HepG2 (cell line): ENCODE data around the gene ATP5F1A. TPM values are rescaled to one million over a fixed set of nuclear protein-coding genes. Genes with fewer than 3 reads are reported as not detected.

Experiments
- ATAC-seq: fragments of 200-7000 bp; cut with Tn5 transposase; 3 replicates; pipeline ENCODE4 v1.9.1; 2020; ENCODE audit warnings: mild to moderate bottlenecking, moderate library complexity
- BruUV-seq: library from RNA; stranded (reverse); fragments of 400-500 nt; replicated peaks from 2 replicates; lab custom pipeline; 2021; lab: Mats Ljungman, UMichigan
- CTCF ChIA-PET: fragments of 300-600 bp; formaldehyde crosslinking; extraction: SDS; loops from one replicate; lab custom pipeline; 2021; ENCODE audit warnings: low total read pairs, inconsistent platforms, low intra/inter-chr PET ratio; lab: Yijun Ruan, JAX
- POLR2A ChIA-PET: fragments of 350-600 bp; sonication (Branson Sonifier 250); formaldehyde crosslinking; loops from one replicate; lab custom pipeline; 2020; ENCODE audit warnings: antibody characterized with exemption, inconsistent platforms; lab: Yijun Ruan, JAX
- DNase-seq: peaks from one replicate; pipeline ENCODE4 v3.0.0-alpha.2; 2015; ENCODE audit warnings: low spot score
- FAIRE-seq: peaks from 3 replicates; lab custom pipeline; 2011; peaks lifted over from hg19 to GRCh38; lab: Jason Lieb, UNC
- H2AFZ ChIP-seq: one replicate; pipeline ENCODE4 v1.6.1; 2011; ENCODE audit warnings: low read length, inconsistent platforms
- H3K27ac ChIP-seq: fragments of 300-600 bp; 3 replicates; pipeline ENCODE4 v1.8.0; 2011; ENCODE audit warnings: mixed run types, mild to moderate bottlenecking, mixed read lengths, low read length, inconsistent platforms; ENCODE audit not compliant: insufficient read depth; ENCODE audit errors: extremely low read length
- H3K27me3 ChIP-seq, 2 experiments: fragments of 200-600 bp in 1 of 2; 2 replicates in 1 of 2; 3 replicates in 1 of 2; pipeline versions ENCODE4 v1.6.0 to v1.8.0; 2011; ENCODE audit warnings: low read length in 2 of 2, mild to moderate bottlenecking in 2 of 2, moderate library complexity in 2 of 2, inconsistent platforms in 1 of 2; ENCODE audit not compliant: insufficient read depth in 2 of 2, control insufficient read depth in 1 of 2
- H3K36me3 ChIP-seq, 2 experiments: fragments of 200-600 bp in 1 of 2; replicated peaks in 1 of 2; 2 replicates in 1 of 2; 3 replicates in 1 of 2; pipeline versions ENCODE4 v1.5.1 to v1.8.0; 2011; ENCODE audit warnings: low read length in 2 of 2, inconsistent platforms in 1 of 2; ENCODE audit not compliant: insufficient read depth in 2 of 2, control insufficient read depth in 1 of 2
- H3K4me1 ChIP-seq: 2 replicates; pipeline ENCODE4 v1.5.1; 2012; ENCODE audit warnings: low read length, inconsistent platforms; ENCODE audit not compliant: insufficient read depth
- H3K4me2 ChIP-seq: 2 replicates; pipeline ENCODE4 v1.6.0; 2011; ENCODE audit warnings: low read depth, low read length, inconsistent platforms
- H3K4me3 ChIP-seq, 3 experiments: fragments of 200-600 bp in 1 of 3; sonication (generic), shearing (Covaris generic) in 1 of 3; replicated peaks in 1 of 3; 2 replicates each; pipeline ENCODE4 v1.5.1; 2011 to 2016; ENCODE audit warnings: low read length in 3 of 3, inconsistent platforms in 2 of 3, low read depth in 2 of 3, mild to moderate bottlenecking in 2 of 3, control low read depth in 1 of 3, mixed read lengths in 1 of 3; ENCODE audit not compliant: insufficient read depth in 1 of 3
- H3K79me2 ChIP-seq: one replicate; pipeline ENCODE4 v1.6.1; 2011; ENCODE audit warnings: low read length, inconsistent platforms; ENCODE audit not compliant: insufficient read depth
- H3K9ac ChIP-seq: 2 replicates; pipeline ENCODE4 v1.6.0; 2011; ENCODE audit warnings: mild to moderate bottlenecking, low read depth, low read length, inconsistent platforms; ENCODE audit not compliant: insufficient read depth
- H3K9me3 ChIP-seq: 2 replicates; pipeline ENCODE4 v1.5.1; 2012; ENCODE audit warnings: mild to moderate bottlenecking, low read length
- H4K20me1 ChIP-seq: 2 replicates; pipeline ENCODE4 v1.6.0; 2011; ENCODE audit warnings: inconsistent platforms, mild to moderate bottlenecking, low read length, moderate library complexity; ENCODE audit not compliant: insufficient read depth
- HIVEP1 ChIP-seq: sonication (generic); formaldehyde crosslinking; IDR thresholded peaks from 2 replicates; pipeline ENCODE4 v1.4.0; 2020; ENCODE audit warnings: mild to moderate bottlenecking, missing genetic modification reagents
- HOXA7 ChIP-seq: sonication (generic); formaldehyde crosslinking; IDR thresholded peaks from 2 replicates; pipeline ENCODE4 v1.8.1; 2022; ENCODE audit warnings: mild to moderate bottlenecking, missing genetic modification reagents, moderate library complexity
- KLF12 ChIP-seq: sonication (generic); formaldehyde crosslinking; IDR thresholded peaks from 2 replicates; pipeline ENCODE4 v1.4.0; 2020; ENCODE audit warnings: missing genetic modification reagents, borderline replicate concordance
- KMT2A ChIP-seq: sonication (generic); formaldehyde crosslinking; IDR thresholded peaks from 2 replicates; pipeline ENCODE4 v1.4.0; 2020; ENCODE audit warnings: missing genetic modification reagents
- MED1 ChIP-seq: sonication (generic); formaldehyde crosslinking; IDR thresholded peaks from 2 replicates; pipeline ENCODE4 v1.4.0; 2020; ENCODE audit warnings: missing genetic modification reagents
- MLX ChIP-seq: IDR thresholded peaks from 2 replicates; pipeline ENCODE4 v1.6.1; 2016
- NCOA5 ChIP-seq: sonication (generic); formaldehyde crosslinking; IDR thresholded peaks from 2 replicates; pipeline ENCODE4 v1.4.0; 2020; ENCODE audit warnings: missing genetic modification reagents
- PHB2 ChIP-seq: fragments of 450-650 bp; IDR thresholded peaks from 2 replicates; pipeline ENCODE4 v1.6.1; 2018; ENCODE audit not compliant: partially characterized antibody
- PHF8 ChIP-seq: sonication (generic); formaldehyde crosslinking; IDR thresholded peaks from 2 replicates; pipeline ENCODE4 v1.5.0; 2020; ENCODE audit warnings: missing genetic modification reagents
- POLR2G ChIP-seq: fragments of 200-400 bp; formaldehyde crosslinking; IDR thresholded peaks from 2 replicates; pipeline ENCODE4 v1.6.1; 2018; ENCODE audit warnings: mild to moderate bottlenecking, low read depth, low read length, moderate library complexity
- STAT5B ChIP-seq: sonication (generic); formaldehyde crosslinking; IDR thresholded peaks from 2 replicates; pipeline ENCODE4 v1.4.0; 2020; ENCODE audit warnings: missing genetic modification reagents
- TBP ChIP-seq: sonication (generic); formaldehyde crosslinking; IDR thresholded peaks from 2 replicates; pipeline ENCODE4 v1.5.0; 2020; ENCODE audit warnings: missing genetic modification reagents
- THYN1 ChIP-seq: sonication (generic); formaldehyde crosslinking; IDR thresholded peaks from 2 replicates; pipeline ENCODE4 v1.8.1; 2023; ENCODE audit warnings: low read depth, mild to moderate bottlenecking, moderate library complexity, missing genetic modification reagents, borderline replicate concordance
- ZBTB10 ChIP-seq: sonication (generic); formaldehyde crosslinking; IDR thresholded peaks from 2 replicates; pipeline ENCODE4 v1.4.0; 2020; ENCODE audit warnings: missing genetic modification reagents, borderline replicate concordance
- ZNF597 ChIP-seq: sonication (generic); formaldehyde crosslinking; IDR thresholded peaks from 2 replicates; pipeline ENCODE4 v1.5.0; 2020; ENCODE audit warnings: missing genetic modification reagents
- ZNF598 ChIP-seq: sonication (generic); formaldehyde crosslinking; IDR thresholded peaks from 2 replicates; pipeline ENCODE4 v1.5.1; 2020; ENCODE audit warnings: mild to moderate bottlenecking, missing genetic modification reagents, borderline replicate concordance
- ZNF7 ChIP-seq: IDR thresholded peaks from 2 replicates; pipeline ENCODE4 v1.6.1; 2016; ENCODE audit warnings: missing biosample characterization, missing genetic modification reagents
- ZNF746 ChIP-seq: sonication (generic); formaldehyde crosslinking; IDR thresholded peaks from 2 replicates; pipeline ENCODE4 v1.8.0; 2022; ENCODE audit warnings: mild to moderate bottlenecking, missing genetic modification reagents
- ZNF878 ChIP-seq: sonication (generic); formaldehyde crosslinking; IDR thresholded peaks from 2 replicates; pipeline ENCODE4 v1.8.1; 2023; ENCODE audit warnings: mild to moderate bottlenecking, missing genetic modification reagents, moderate library complexity
- ZZZ3 ChIP-seq: sonication (generic); formaldehyde crosslinking; IDR thresholded peaks from 2 replicates; pipeline ENCODE4 v1.4.0; 2020; ENCODE audit warnings: missing genetic modification reagents, mild to moderate bottlenecking, borderline replicate concordance
- WGBS: methylation state at CpG from one replicate; pipeline ENCODE4 v1.1.6; 2017; ENCODE audit warnings: low lambda C conversion rate; 5-methylcytosine and 5-hydroxymethylcytosine counted together
- in situ Hi-C: cut with HindIII; loops from 2 replicates; pipeline ENCODE4 v1.10.0; 2017; ENCODE audit warnings: low pct_unique_long_range_greater_than_20kb; ENCODE audit not compliant: extremely low pct_ligation_motif_present
- intact Hi-C: fragments of 100-400 bp; cut with micrococcal nuclease; formaldehyde crosslinking; loops from one replicate; pipeline ENCODE4 v1.10.0; 2022; ENCODE audit not compliant: unreplicated experiment
- polyA plus RNA-seq, 8 experiments: library from polyadenylated mRNA; depleted of rRNA in 3 of 8; stranded (reverse) in 7 of 8; unstranded in 1 of 8; fragments of >200 nt; fragmentation: Illumina TruSeq in 4 of 8; extraction: Trizol in 4 of 8; gene quantifications; 2 replicates each; pipeline versions ENCODE4 v1.2.1 to v1.2.3, GENCODE V29; 2011 to 2016; ENCODE audit warnings: low read depth in 4 of 8, missing spikeins in 1 of 8, mixed read lengths in 1 of 8; ENCODE audit not compliant: insufficient read depth in 1 of 8
- total RNA-seq, 5 experiments: library from RNA; depleted of rRNA; stranded (reverse); fragments of >200 nt; fragmentation: Illumina TruSeq; extraction: Trizol; gene quantifications; 2 replicates each; pipeline ENCODE4 v1.2.3, GENCODE V29; 2016; ENCODE audit warnings: low read depth in 1 of 5

The ATP5F1A gene
- total and polyA plus RNA-seq, 2 of the 13 experiments (the other 11 are each of a cell fraction or from before 2014, with no cell fraction given), result 459 to 922 TPM

GRCh38 chr18:46072376-46072867, 25.7 kb downstream of the ATP5F1A start (continued):
- TF ChIP-seq NCOA5 (CRISPR knock-in tag), result no peak

DNA sequence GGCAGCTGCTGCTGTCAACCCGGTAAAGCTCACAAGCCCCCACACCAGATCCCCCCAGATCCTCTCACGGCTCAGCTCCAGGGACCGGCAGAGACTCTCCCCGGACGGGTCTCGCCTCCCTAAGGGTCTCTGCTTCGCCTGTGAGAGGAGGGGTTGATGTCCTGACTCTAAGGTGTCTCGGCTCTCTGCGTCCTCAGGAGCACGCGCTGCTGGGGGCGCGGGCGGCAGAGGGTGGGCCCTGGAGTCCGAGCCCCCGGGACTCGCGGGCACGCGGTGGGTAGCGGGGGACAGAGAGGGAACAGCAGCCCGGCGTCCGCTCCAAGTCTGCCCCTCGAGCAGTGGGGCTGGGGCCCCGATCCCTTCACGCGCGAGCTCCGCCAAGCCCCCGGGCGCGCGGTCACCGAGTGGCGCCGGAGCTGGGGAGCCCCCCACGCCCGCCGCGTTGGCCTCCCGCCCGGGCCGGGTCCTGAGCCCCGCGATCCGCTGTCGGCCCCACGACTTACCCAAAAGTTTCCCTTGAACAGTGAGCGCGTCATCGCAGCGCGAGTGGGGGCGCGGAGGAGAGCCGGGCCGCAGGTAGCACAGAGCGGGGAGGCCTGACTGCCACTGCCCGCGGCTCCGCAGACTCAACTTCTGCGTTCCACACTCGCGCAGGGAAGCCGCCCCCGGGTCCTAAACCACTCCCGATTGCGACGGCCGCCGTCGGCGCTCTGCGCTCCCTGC, 26.3 kb downstream of the ATP5F1A start, which contains the start of gene PSTPIP2:
TSS of gene PSTPIP2 (minus strand) at position 608 of the 723 bp plus-strand sequence. CDS start at position 536, 72 bp downstream.
- H3K27ac ChIP-seq, result no peak within 1 kb of the TSS
- in situ Hi-C loops (loop anchor here (5.0 to 10.0 kb wide), 2 partner anchors 105 to 377 kb away; partner anchors contain the start of gene EPG5), intact Hi-C loops (loop anchor here (1.0 to 10.0 kb wide), 4 partner anchors 92 to 407 kb away; partner anchors contain the start of gene EPG5)
- H4K20me1 ChIP-seq, result peaks cover 9% of the 10 kb centered on the region; the same call in 1 of the 2 replicates
- POLR2A ChIA-PET, result no interaction called here
- peak within 1 kb of the TSS; percentile 77 for H3K4me2 ChIP-seq
- CTCF ChIA-PET, result no interaction called here
- BruUV-seq, result no TSS peak
- peaks cover 21% of the 10 kb centered on the region for H3K4me1 ChIP-seq
- FAIRE-seq (no peak), ATAC-seq (peak; percentile 78), DNase-seq (no peak)
- H3K9me3 ChIP-seq, result no peaks in the 10 kb centered on the region
- H2AFZ ChIP-seq, result no peak within 1 kb of the TSS
- 2% methylated on average over 24 of the region's 75 CpGs for WGBS
- H3K9ac ChIP-seq, result peak within 1 kb of the TSS; percentile 54
- no peaks in the 10 kb centered on the region for H3K36me3 ChIP-seq
- H3K79me2 ChIP-seq, result no peaks in the 10 kb centered on the region
- H3K4me3 ChIP-seq, result peak within 1 kb of the TSS; percentile 54 to 72 (median 54)
- H3K27me3 ChIP-seq, result peaks cover 12 to 39% of the 10 kb centered on the region in 2 experiments; a peak in 4 of 5 replicates
- TF ChIP-seq ZNF746 (no peak), ZNF597 (no peak), ZNF878 (CRISPR knock-in tag) (no peak), POLR2G (no peak), HIVEP1 (CRISPR knock-in tag) (no peak), ZNF598 (CRISPR knock-in tag) (no peak), ZNF7 (CRISPR knock-in tag) (no peak), PHB2 (no peak), HOXA7 (CRISPR knock-in tag) (no peak), KLF12 (no peak), MED1 (CRISPR knock-in tag) (no peak), STAT5B (no peak), ZBTB10 (CRISPR knock-in tag) (no peak), KMT2A (CRISPR knock-in tag) (no peak), TBP (CRISPR knock-in tag) (no peak), PHF8 (no peak), MLX (CRISPR knock-in tag) (no peak), THYN1 (CRISPR knock-in tag) (no peak), ZZZ3 (no peak)
